ENCODE data around the gene IL12A.

Gene IL12A

GRCh38 chr3:160038862-160039562, 50.4 kb downstream of the IL12A start:
- no peak for DNase-seq

GRCh38 chr3:160040181-160040580, 51.5 kb downstream of the IL12A start:
- DNase-seq = no peak

- DNase-seq = no peak
Observed at GRCh38 chr3:160041465-160041864, 52.8 kb downstream of the IL12A start.

- no peak for DNase-seq
Observed at GRCh38 chr3:160044121-160044520, 55.5 kb downstream of the IL12A start.
